ENCODE measurements around the gene MFGE8. TPM values are rescaled to one million over a fixed set of nuclear protein-coding genes. Genes with fewer than 3 reads are reported as not detected.
"Not testable (repeated sequence)": the region's sequence is repeated elsewhere in the genome, so short reads cannot be mapped to it uniquely, and the experiment has no call there.

The MFGE8 gene
- total RNA-seq, 1 experiment from 2014 or later, result 151 TPM

DNA sequence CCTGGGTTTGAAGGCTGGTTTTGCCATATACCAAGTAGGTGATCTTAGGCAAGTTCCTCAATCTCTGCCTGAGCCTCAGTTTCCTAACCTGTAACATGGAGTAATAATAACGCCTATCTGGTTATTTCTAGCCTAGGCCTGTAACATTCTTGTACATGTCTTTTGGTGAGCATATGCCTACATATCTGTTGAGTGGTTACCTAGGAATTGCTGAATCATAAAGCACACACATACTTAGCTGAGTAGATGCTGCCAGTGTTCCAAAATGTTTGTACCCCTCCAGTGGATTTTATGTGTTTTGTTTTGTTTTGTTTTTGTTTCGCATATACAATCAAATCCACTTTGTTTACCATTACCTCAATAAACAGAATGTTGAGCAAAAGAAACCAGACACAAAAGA, 17.4 kb upstream of the MFGE8 start:
- Histone ChIP-seq H3K4me3 (ENCODE audit: insufficient read depth, low read depth, low read length) (no peak overlapping the region), H3K36me3 (replicated peaks; ENCODE audit: control insufficient read depth, insufficient read depth, low read length) (no peaks in the 10 kb centered on the region), H3K27me3 (ENCODE audit: control insufficient read depth, insufficient read depth, low read length) (no peaks in the 10 kb centered on the region)
- DNase-seq, result no peak

- DNase-seq; H3K36me3 ChIP-seq (replicated peaks; ENCODE audit: control insufficient read depth, insufficient read depth, low read length); H3K4me3 ChIP-seq (ENCODE audit: insufficient read depth, low read depth, low read length); H3K27me3 ChIP-seq (ENCODE audit: control insufficient read depth, insufficient read depth, low read length): not testable (repeated sequence)
Measured at GRCh38 chr15:88929358-88930098, 16.3 kb upstream of the MFGE8 start.

DNA sequence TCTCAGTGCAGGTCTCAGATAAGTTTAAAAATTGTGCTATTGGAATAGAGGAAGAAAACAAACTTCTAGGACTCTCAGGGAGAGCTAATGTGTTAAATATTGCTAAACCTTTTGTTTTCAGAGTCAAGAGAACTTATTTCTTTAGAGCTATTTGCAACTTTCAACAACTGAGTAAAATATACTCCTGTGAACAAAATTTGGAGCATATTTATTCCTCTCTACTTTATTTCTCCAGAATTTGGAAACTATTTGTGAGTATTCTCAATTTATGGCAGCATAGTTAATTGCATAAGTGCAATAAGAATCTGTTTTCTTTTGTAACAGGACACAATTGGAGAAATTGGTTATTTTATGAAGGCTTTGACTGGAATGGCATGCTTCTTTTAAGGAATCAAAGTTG, 15.0 kb upstream of the MFGE8 start:
- not testable (repeated sequence) for DNase-seq; H3K4me3 ChIP-seq (ENCODE audit: insufficient read depth, low read depth, low read length)

GRCh38 chr15:88925648-88926047, 12.5 kb upstream of the MFGE8 start:
- DNase-seq; H3K27me3 ChIP-seq (ENCODE audit: control insufficient read depth, insufficient read depth, low read length); H3K4me3 ChIP-seq (ENCODE audit: insufficient read depth, low read depth, low read length); H3K36me3 ChIP-seq (replicated peaks; ENCODE audit: control insufficient read depth, insufficient read depth, low read length): not testable (repeated sequence)

More for the DNA sequence above, 15.0 kb upstream of the MFGE8 start:
- not testable (repeated sequence) for H3K27me3 ChIP-seq (ENCODE audit: control insufficient read depth, insufficient read depth, low read length); H3K36me3 ChIP-seq (replicated peaks; ENCODE audit: control insufficient read depth, insufficient read depth, low read length)

- not testable (repeated sequence) for DNase-seq; H3K4me3 ChIP-seq (ENCODE audit: insufficient read depth, low read depth, low read length); H3K27me3 ChIP-seq (ENCODE audit: control insufficient read depth, insufficient read depth, low read length); H3K36me3 ChIP-seq (replicated peaks; ENCODE audit: control insufficient read depth, insufficient read depth, low read length)
Measured at GRCh38 chr15:88920892-88921435, 7.8 kb upstream of the MFGE8 start.

DNA sequence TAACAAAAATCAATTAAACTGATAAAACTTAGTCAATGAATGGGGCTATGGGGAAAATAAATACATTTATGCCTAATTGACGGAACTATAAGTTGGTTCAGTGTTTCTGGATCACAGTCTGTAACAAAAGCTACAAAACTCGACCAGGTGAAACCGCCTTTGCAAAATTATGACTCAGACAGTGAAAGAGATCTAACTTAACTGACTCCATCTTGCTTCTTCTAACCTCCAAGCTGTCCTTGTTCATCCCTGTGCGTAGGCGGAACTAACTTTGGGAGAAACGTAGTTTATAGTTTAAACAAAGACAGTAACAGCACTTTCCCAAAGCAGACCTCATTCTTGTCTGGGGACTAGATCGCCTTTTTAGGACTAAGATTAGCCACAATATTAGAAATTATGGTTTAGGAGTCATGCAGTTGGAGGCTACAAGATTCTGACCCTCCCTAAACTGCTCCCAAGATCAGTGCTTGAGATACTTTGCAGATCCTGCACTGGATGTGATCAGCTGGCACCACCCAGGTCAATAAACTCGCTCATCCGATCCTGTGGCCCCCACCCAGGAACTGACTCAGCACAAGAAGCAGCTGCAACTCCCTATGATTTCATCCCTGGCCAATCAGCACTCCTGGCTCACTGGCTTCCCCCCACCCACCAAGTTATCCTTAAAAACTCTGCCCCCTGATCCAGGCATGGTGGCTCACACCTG, 7.2 kb upstream of the MFGE8 start:
- Histone ChIP-seq H3K27me3 (ENCODE audit: control insufficient read depth, insufficient read depth, low read length) (no peaks in the 10 kb centered on the region), H3K4me3 (ENCODE audit: insufficient read depth, low read depth, low read length) (no peak overlapping the region), H3K36me3 (replicated peaks; ENCODE audit: control insufficient read depth, insufficient read depth, low read length) (no peaks in the 10 kb centered on the region)
- no peak for DNase-seq

DNA sequence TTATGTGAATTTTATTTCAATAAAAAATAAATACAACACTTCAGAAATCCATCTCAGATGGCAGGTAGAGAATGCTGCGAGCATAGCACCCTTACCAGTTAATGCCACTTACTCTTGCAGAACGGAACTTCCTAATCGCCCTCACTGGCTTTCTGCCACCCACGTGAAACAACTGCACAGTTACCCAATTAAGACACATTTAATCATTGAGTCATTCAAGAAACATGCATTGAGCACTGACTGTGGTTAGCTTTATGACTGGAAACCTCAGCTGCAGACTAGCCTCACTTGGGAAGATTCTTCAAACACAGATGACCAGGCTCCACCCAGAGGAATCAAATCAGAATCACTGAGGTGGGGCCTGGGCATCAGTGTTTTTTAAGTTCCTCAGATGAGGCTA, 5.6 kb upstream of the MFGE8 start:
- no peak for DNase-seq
- no peaks in the 10 kb centered on the region for H3K27me3 ChIP-seq (ENCODE audit: control insufficient read depth, insufficient read depth, low read length)
- H3K4me3 ChIP-seq (ENCODE audit: insufficient read depth, low read depth, low read length), result no peak overlapping the region
- no peaks in the 10 kb centered on the region for H3K36me3 ChIP-seq (replicated peaks; ENCODE audit: control insufficient read depth, insufficient read depth, low read length)

- H3K36me3 ChIP-seq (replicated peaks; ENCODE audit: control insufficient read depth, insufficient read depth, low read length), result no peaks in the 10 kb centered on the region
- no peak overlapping the region for H3K4me3 ChIP-seq (ENCODE audit: insufficient read depth, low read depth, low read length)
- H3K27me3 ChIP-seq (ENCODE audit: control insufficient read depth, insufficient read depth, low read length), result no peaks in the 10 kb centered on the region
- no peak for DNase-seq
Measured at GRCh38 chr15:88917760-88918159, 4.6 kb upstream of the MFGE8 start.

DNA sequence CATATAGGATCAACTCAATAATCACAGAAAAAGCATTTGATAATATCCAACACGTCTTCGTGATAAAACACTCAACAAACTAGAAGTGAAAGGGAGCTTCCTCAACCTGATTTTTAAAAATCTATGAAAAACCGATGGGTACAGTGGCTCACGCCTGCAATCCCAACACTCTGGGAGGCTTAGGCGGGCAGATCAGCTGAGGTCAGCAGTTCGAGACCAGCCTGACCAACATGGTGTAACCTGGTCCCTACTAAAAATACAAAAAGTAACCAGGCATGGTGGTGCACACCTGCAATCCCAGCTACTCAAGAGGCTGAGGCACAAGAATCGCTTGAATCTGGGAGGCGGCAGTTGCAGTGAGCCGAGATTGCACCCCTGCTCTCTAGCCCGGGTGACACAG, 2.2 kb upstream of the MFGE8 start:
- H3K4me3 ChIP-seq (ENCODE audit: insufficient read depth, low read depth, low read length), result no peak overlapping the region
- no peaks in the 10 kb centered on the region for H3K27me3 ChIP-seq (ENCODE audit: control insufficient read depth, insufficient read depth, low read length)
- no peak for DNase-seq
- H3K36me3 ChIP-seq (replicated peaks; ENCODE audit: control insufficient read depth, insufficient read depth, low read length), result peaks cover 8% of the 10 kb centered on the region

- H3K27me3 ChIP-seq (ENCODE audit: control insufficient read depth, insufficient read depth, low read length), result no peaks in the 10 kb centered on the region
- DNase-seq, result peak; percentile 6
- peak overlapping the region; percentile 62 for H3K4me3 ChIP-seq (ENCODE audit: insufficient read depth, low read depth, low read length)
- H3K36me3 ChIP-seq (replicated peaks; ENCODE audit: control insufficient read depth, insufficient read depth, low read length), result peaks cover 24% of the 10 kb centered on the region
Measured at GRCh38 chr15:88913850-88914169, 631 bp upstream of the MFGE8 start.

DNA sequence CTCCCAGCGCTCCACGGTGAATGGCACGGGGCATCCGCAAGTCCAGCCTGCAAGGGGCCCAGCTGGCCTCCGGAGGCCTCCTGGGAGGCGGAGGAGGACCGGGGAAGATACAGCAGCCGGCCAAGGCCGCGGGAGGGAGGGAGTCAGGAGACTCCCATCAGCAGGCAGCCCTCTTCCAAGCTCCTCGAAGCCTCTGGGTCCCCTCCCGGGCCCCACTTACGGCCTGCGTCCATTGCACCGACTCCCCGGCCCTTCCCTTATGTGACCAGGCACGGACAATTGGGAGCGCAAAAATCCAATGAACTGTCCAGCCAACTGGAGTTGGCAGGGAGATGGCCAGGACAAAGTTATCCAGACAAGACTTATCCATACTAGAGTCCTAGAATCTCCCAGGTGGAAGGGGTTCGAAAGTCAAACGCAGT, 668 bp downstream of the MFGE8 start:
- peak; percentile 70 for DNase-seq
- Histone ChIP-seq H3K27me3 (ENCODE audit: control insufficient read depth, insufficient read depth, low read length) (no peaks in the 10 kb centered on the region), H3K4me3 (ENCODE audit: insufficient read depth, low read depth, low read length) (peak overlapping the region; percentile 62)

DNA sequence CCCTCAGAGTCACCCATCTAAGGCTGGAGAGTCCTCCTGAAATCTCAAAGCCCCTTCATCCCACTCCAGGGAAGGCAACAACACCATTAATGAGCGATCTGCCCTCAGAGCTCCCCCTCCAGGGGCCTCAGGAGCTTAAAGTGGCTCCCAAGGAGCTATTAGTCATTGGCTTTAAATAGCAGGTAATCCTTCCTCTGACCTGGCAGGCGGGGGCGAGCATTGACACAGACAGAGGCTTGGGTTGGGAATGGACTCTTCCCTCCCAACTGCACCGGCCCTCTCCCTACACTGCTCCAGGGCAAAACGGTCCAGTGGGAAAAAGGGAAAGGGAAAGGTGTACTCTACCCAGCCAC, 1.4 kb downstream of the MFGE8 start:
- peak; percentile 83 for DNase-seq
- peaks cover 42% of the 10 kb centered on the region for H3K36me3 ChIP-seq (replicated peaks; ENCODE audit: control insufficient read depth, insufficient read depth, low read length)
- no peaks in the 10 kb centered on the region for H3K27me3 ChIP-seq (ENCODE audit: control insufficient read depth, insufficient read depth, low read length)
- H3K4me3 ChIP-seq (ENCODE audit: insufficient read depth, low read depth, low read length), result peak overlapping the region; percentile 62

More for the DNA sequence above, 668 bp downstream of the MFGE8 start:
- H3K36me3 ChIP-seq (replicated peaks; ENCODE audit: control insufficient read depth, insufficient read depth, low read length), result peaks cover 37% of the 10 kb centered on the region

DNA sequence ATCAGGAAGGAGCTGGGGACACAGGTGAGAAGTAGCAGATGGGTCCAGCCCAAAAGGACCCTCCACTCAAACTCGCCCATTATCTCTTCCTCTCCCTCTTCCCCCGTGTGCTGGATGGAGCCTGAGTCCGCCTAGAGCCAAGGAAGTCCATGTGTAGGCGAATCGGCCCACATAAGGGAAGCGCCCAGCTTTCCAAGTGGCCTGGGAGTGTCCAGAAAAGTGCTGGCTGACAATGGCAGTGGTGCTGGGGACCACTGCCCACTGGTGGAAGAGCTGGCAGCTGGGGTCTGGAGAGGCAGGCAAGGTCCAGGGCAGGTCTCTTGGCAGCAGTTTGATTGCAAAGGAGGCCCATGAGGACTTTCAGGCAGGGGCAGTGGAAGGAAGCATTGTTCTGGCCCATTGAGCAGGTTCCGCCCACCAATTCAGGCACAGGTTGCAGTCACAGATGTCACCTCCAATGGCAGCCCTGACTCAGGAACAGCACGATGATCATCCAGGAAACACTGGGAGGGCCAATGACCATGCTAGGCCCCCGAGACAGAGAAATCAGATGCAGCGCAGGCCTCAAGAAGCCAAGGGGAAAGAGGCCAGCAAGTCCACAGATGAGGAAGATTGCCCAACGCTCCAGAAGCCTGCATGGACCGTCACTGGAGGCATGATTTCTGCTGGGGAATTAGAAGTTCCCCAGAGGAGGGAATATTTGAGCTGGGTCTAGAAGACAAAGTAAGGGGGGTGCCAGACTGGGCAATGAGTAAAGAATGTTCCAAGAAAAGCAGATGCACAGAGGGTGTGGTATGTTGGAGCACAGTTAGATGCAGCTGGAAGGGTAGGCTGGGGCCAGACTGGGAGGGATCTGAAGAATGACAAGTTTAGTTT, 3.0 kb downstream of the MFGE8 start:
- Histone ChIP-seq H3K4me3 (ENCODE audit: insufficient read depth, low read depth, low read length) (no peak overlapping the region), H3K27me3 (ENCODE audit: control insufficient read depth, insufficient read depth, low read length) (no peaks in the 10 kb centered on the region), H3K36me3 (replicated peaks; ENCODE audit: control insufficient read depth, insufficient read depth, low read length) (peaks cover 57% of the 10 kb centered on the region)
- peak; percentile 16 for DNase-seq

GRCh38 chr15:88908697-88909621, 4.2 kb downstream of the MFGE8 start:
- H3K4me3 ChIP-seq (ENCODE audit: insufficient read depth, low read depth, low read length), result no peak overlapping the region

More at GRCh38 chr15:88908697-88909621, 4.2 kb downstream of the MFGE8 start:
- peak; percentile 35 for DNase-seq
- no peaks in the 10 kb centered on the region for H3K27me3 ChIP-seq (ENCODE audit: control insufficient read depth, insufficient read depth, low read length)
- H3K36me3 ChIP-seq (replicated peaks; ENCODE audit: control insufficient read depth, insufficient read depth, low read length), result peaks cover 67% of the 10 kb centered on the region

Data from H7 (cell line).